Measurements from ENCODE around the gene SGMS1.
"Not testable (repeated sequence)": the region's sequence is repeated elsewhere in the genome, so short reads cannot be mapped to it uniquely, and the experiment has no call there.

Gene SGMS1

GRCh38 chr10:50267877-50268276, 355.9 kb downstream of the SGMS1 start:
- H3K27ac ChIP-seq = not testable (repeated sequence)

GRCh38 chr10:50262625-50263024, 361.1 kb downstream of the SGMS1 start:
- H3K4me3 ChIP-seq, H3K27ac ChIP-seq: not testable (repeated sequence)

More at GRCh38 chr10:50267877-50268276, 355.9 kb downstream of the SGMS1 start:
- not testable (repeated sequence) for H3K4me3 ChIP-seq

- Histone ChIP-seq H3K4me3 (no peak overlapping the region), H3K27ac (no peak overlapping the region)
Measured at GRCh38 chr10:50260791-50261281, 362.9 kb downstream of the SGMS1 start.

Data from skin epidermis (tissue), 12 donors.